Neural cell (in vitro differentiated cells): ENCODE data around the gene MPLKIP.
"Not testable (repeated sequence)": the region's sequence is repeated elsewhere in the genome, so short reads cannot be mapped to it uniquely, and the experiment has no call there.

Experiments used
- CTCF ChIP-seq: fragments of 450-650 bp; IDR thresholded peaks from 2 replicates; pipeline ENCODE4 v1.5.1; 2014; ENCODE audit warnings: antibody characterized with exemption, mild to moderate bottlenecking, moderate library complexity; ENCODE audit not compliant: poor library complexity, severe bottlenecking
- MXI1 ChIP-seq: fragments of 450-650 bp; conservative IDR thresholded peaks from 2 replicates; pipeline ENCODE4 v1.6.1; 2014; ENCODE audit warnings: antibody characterized with exemption, mild to moderate bottlenecking; ENCODE audit not compliant: poor library complexity, severe bottlenecking
- POLR2AphosphoS5 ChIP-seq: IDR thresholded peaks from 2 replicates; pipeline ENCODE4 v1.6.1; 2012
- RAD21 ChIP-seq: fragments of 450-650 bp; conservative IDR thresholded peaks from 2 replicates; pipeline ENCODE4 v1.6.1; 2014; ENCODE audit warnings: antibody characterized with exemption, mild to moderate bottlenecking, moderate library complexity
- REST ChIP-seq: IDR thresholded peaks from 2 replicates; pipeline ENCODE4 v1.6.1; 2012; ENCODE audit warnings: borderline replicate concordance

- TF ChIP-seq CTCF, POLR2AphosphoS5, RAD21, REST, MXI1: not testable (repeated sequence)
Measured at GRCh38 chr7:40175256-40175655, 40.8 kb upstream of the MPLKIP start.
